ENCODE measurements around the gene LTBP3.
A peak's percentile ranks its signal among the peaks of the same experiment; 100 is the strongest.

LTBP3 gene

DNA sequence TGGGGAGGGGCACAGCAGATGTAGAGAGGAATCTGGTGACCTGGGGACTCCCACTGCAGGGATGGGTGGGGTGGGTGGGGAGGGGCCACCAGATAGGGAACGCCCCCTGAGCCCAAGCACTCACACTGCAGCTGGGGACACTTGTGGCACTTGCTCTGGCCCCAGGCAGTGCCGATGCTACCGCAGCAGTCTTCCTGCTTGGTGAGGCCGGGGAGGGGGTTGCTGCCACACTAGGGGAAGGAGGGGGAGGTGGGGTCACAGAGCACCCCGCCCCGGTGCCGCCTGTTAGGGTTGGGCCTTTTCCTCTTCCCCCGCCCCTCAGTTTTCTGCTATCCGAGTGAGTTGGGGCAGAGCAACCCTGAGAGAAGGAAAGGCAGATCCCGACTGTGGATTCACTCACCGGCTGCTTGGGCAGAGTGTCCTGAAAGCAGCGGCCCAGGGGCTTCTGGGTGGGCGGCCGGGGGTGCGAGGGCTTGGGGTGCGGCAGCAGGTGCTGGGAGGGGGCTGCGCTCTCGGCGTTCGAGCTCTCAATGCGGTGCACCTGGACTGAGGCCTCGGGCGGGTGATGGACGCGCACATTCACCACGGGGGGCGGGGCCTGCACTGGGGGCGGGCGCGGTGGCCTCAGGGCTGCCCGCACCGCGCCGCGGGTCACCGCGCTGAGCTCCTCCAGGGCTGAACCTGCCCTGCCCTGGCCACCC is 4.7 kb downstream of the LTBP3 start:
- peak; percentile 78 to 90 for DNase-seq

DNA sequence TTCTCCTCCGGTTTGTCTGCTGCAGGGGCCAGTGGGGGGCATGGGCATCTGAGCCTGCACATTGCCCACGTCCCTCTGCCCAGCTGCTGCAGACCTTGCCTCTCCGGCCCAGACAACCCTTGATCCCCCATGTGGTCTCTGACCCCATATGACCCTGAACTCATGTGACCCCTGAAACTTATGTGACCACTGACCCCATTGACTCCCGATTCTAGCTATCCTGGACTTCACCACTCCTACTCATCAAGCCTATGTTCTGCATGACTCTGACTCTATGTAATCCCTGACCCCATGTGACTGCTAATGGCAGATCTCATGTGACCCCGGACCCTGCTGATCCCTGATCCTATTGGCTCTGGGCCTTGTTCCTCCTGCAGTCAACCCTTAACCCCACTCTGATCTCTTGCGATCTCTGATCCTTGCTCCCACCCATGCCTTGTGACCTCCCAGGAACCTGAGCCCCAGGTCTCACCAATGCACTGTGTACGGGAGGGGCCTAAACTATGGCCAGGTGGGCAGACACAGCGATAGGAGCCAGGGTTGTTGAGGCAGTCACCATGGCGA is 5.7 kb downstream of the LTBP3 start:
- no peak for DNase-seq

DNA sequence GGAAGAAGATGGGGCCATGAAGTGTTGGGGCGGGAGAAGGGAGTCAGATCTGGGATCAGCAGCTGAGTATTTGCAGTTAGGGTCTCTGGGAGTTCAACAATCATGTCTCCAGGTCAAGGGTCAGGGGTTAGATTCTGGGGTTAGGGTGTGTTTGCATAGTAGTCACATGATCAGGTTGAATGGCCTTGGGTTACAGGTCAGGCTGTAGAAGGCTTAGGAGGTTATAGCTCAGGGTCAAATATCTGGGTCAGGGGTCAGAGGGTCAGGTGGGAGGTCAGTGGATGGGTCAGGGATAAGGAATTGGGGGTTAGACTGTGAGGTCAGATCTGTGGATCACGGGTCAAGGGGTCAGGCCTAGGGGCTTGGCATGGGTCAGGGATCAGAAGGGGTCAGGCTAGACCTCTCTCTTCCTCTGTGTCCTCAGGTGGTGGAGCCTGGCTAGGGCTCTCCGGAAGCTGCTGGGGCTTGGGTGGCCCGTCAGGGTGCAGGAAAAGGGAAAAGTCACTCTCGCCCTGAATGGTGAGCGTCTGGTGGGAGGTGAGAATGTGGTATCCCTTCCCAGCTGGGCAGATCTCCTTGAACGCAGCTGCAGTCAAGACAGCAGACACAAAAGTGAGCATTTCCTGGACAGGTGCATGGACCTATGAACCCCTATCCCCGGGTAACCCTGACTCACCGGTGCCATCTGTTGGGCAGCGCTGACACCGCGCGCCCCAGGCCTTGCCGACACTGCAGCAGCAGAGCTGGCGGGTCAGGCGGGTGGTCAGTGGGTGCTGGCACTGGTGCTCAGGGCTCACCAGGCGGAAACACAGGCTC is 6.4 kb downstream of the LTBP3 start:
- peak; percentile 31 to 35 for DNase-seq

DNA sequence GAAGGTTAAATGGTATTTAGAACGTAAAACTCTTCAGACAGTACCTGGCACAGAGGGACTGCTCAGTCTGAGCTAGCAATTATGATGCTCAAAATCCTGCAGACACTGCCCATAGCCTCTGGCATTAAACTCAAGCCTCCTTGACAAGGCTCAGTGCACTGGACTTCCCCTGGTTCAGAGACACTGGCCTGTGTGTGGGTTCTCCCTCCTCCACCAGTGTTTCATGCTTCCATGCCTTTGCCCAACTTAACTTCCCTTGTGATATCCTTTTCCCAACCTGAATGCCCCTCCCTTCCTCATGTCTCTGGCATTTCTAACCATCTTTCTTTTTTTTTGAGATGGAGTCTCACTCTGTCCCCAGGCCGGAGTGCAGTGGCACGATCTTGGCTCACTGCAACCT is 9.1 kb downstream of the LTBP3 start:
- DNase-seq = no peak

DNA sequence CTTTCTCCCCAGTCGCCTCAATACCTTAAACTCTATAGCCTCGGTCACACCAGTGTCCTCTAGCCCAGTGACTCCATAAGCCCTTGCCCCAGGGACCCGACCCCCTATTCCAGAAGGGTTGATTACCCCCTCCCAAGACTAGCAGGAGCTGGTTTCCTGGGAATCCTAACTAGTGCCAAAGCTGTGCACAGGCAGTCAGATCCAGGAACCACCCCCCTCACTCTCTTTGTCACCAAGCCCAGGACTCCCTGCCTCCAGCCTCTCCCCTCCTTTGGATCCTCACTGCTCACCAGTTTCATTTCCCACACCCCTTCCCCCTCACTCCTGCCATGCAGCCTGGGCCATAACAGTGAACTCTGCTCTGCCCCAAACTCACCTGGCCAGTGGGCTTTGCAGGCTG is 9.8 kb downstream of the LTBP3 start:
- DNase-seq = no peak

DNA sequence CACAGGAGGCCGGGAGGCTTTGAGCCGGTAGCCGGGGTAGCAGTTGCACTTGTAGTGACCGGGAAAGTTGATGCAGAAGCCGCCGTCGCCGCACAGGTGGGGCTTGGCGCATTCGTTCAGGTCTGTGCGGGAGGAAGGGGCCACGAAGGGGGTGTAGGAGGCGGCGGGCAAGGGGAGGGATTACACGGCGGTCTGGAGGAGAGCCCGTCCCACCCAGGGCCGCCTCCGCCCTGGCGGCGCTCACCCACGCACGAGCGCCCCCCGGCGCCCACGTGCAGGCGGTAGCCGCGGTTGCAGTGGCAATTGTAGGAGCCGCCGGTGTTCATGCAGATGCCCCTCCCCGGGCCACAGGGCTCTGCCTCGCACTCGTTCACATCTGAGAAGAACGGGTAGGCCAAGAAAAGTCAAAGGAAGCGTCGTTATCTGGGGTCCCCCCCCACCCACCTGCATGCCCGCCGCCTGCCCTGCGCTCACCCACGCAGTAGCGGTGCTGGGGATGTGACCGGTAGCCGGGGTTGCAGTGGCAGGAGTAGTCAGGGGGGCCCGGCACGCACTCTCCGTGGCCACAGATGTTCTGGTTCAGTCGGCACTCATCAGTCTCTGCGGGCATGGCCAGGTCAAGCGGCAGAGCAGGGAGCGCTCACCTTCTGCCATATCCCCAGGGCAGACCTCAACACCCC is 10.6 kb downstream of the LTBP3 start:
- no peak for DNase-seq

DNA sequence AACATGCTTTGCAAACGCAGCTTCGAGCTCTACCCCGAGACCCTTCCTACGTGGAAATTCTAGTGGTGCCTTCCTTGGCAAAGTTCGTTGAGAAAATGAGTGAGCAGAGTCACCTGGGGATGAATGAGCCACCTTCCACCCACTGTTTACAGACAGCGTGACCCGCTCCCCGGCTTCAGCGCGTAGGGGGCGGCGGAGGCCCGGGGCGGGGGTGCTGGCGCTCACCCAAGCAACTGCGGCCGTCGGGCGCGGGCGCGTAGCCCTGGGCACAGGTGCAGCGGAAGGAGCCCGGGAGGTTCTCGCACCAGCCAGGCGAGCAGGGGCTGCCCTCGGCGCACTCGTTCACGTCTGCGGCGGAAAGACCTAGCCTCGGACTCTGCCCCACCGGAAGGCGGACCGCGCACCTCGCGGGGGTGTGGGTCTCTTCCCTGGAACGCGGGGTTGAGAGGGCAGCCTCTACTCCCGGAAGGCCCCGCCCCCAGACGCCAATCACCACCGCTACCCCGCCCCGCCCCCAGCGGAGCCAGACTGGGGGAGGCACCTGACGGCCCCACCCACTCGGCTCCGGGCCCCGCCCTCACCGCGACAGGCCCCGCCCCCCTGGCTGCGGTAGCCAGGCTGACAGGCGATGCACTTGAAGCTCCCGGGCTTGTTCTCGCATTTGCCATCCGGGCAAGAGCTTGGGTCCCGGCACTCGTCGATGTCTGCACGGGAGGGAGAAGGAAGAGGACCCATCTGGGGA is 11.8 kb downstream of the LTBP3 start:
- peak; percentile 67 to 69 for DNase-seq

DNA sequence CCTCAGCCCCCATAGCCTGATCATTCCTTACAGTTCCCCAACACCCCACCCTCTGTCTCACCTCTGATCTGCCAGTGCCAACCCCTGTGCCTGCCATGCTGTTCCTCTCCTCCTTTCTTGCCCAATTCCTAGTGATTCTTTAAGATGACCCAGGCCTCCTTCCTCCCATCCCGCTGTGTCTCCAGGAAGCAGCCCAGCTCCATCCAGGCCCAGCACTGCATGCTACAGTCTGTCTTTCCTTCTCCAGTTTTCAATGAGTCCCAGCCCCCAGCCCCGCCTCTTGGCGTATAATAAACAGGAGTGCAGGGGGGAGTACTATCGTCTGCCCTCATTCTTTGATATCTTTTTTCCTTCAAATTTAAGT is 12.3 kb downstream of the LTBP3 start:
- DNase-seq = no peak

DNA sequence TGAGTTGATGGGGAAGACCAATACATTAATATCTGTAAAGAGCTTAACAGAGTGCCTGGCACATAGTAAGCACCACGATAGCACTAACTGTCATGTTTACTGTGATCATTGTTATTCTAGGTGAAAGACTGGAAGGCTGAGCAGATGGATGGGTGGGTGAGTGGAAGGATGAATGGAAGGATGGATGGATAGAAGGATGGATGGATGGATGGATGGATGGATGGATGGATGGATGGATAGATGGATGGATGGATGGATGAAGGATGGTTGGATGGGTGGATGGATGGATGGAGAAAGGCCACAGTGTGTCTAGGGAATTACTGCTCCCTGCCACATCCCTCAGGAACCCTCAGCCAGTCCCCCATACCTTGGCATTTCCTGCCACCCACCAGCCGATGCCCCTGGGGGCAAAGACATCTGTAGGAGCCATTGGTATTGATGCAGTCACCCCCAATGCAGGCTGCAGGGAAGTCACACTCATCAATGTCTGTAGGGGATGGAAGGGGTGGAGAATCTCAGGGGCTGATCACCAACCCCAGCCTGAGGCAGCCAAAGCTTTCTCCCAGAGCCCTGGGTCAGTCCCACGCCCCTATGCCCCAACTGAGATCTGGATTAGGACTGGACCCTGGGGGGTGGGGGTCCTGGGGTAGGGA is 15.3 kb downstream of the LTBP3 start:
- no peak for DNase-seq

DNA sequence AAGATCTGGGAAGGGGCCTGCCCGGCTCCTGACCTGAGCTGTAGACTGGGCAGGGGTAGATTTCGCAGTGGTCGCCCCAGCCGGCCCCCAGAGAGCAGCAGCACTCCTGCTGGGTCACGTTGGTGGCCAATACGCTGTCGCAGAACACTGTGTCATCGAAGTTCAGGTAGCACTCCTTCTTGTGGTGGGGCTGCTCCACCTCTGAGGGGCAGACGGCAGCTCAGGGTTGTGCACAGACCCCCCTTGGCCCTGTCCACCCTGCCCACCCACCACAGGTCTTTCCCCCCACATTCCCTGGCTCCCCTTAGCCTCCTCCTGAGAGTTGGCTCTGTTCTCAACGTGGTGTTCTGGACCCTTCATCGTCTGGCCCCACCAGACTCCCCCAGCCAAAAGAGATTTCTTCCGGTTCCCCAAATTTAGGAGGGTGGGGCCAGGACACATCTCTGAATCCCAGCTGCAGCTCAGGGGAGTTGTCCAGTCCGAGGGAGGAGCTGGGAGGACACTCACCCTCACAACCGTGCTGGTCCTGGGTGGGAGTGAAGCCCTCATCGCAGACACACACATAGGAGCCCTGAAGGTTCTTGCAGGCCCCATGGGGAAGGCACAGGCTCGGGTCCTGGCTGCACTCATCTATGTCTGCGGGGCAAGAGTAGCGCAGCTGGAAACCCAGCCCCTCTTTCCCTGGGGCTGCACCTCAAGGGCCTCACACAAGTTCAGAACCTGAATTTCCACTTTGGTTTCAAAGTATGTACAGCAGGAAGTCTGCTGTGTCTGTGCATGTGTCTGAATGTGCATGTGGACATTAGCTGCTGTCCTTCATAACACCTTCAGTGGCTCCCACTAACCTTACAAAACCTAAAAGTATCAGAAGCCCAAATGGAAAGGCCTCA is 16.8 kb downstream of the LTBP3 start:
- no peak for DNase-seq

DNA sequence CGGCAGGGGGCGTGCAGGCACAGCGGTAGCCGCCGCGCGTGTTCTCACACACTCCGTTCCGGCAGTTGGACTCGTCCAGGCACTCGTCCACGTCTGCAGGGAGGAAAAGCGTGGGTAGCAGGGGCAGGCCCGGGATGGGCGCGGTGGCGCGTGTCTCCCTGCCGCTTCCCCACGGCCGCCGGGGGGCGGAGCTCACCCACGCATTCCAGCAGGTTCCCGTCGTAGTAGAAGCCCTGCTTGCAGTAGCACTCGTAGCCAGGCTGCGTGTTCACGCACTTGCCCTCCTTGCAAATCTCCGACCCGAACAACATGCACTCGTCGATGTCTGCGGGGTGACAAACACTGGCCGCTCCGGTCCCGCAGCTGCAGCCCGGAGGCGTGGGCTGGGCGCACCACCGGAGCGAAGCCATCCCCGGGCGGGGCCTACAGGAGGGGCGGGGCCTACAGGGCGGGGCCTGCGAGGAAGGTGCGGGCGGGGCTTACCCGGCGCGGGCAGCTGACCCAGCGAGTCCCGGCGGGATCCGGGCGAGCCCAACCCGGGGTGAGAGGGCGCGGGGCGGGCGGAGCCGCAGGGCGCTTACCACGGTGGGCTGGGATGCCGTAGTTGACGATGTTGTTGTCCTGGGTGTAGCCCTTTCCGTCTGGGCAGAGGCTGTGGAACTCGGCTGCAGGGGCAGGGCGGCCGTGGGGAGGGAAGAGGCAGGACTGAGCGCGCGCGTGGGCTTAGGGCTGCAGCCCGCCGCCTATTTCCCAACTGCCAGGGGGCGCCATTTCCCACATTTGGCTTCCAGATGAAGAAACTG is 17.7 kb downstream of the LTBP3 start:
- DNase-seq = peak; percentile 80 to 86

DNA sequence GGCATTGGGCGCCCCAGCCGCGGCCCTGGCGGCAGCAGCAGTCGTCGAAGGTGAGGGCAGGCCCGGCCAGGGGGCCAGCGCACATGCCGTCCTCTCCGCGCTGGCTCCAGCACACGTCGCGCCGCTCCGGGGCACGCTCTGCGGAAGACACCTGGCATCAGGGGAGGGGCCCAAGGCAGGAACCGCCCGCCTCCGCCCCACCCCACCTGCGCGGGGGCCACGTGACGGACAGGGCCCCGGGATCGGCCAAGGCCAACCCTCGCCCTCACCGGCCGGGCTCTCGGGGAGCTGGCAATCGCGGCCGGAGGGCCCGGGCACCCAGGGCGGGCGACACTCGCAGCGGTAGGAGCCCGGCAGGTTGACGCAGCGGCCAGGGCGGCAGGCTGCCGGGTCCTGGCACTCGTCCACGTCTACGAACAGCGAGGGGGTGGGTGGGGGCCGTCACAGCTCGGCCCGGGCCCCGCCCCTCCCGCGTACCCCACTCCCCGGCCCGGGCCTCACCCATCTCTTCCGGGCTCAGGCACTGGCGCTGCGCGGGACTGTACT is 18.3 kb downstream of the LTBP3 start:
- no peak for DNase-seq

DNA sequence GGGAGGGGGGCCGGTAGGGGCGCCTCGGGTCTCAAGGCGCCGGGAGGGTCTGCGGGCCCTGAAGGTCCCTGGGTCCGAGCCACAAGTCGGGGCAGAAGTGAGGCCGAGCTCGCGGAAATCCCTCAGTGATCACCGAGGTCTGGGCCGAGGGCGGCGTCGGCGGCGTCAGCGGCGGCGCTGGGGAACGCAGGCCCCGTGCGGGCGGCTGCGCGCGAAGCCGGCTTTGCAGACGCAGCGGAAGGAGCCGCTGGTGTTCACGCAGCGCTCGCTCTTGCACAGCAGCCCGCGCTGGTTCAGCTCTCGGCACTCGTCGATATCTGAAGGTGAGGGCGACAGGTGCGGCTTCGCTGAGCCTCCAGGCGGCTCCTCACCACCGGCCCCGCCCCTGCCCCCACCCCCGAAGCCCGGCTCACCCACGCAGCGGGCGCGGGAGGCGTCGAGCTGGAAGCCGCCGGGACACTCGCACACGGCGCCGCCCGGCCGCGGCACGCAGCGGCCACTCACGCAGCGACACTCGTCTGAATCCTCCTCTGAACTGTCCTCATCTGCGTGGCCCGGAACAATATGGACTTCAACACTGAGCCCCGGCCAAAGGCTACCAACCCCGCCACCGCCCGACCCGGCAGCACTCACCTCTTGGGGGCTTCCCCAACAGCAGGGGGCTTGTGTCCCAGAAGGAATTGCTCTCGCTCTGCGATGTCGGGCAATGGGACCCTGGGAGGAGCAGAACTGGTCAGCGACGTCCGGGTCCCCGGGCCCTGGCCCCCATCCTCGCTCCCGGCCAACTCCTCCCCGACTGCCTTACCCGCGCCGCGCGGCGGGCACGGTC is 19.0 kb downstream of the LTBP3 start:
- DNase-seq = no peak

DNA sequence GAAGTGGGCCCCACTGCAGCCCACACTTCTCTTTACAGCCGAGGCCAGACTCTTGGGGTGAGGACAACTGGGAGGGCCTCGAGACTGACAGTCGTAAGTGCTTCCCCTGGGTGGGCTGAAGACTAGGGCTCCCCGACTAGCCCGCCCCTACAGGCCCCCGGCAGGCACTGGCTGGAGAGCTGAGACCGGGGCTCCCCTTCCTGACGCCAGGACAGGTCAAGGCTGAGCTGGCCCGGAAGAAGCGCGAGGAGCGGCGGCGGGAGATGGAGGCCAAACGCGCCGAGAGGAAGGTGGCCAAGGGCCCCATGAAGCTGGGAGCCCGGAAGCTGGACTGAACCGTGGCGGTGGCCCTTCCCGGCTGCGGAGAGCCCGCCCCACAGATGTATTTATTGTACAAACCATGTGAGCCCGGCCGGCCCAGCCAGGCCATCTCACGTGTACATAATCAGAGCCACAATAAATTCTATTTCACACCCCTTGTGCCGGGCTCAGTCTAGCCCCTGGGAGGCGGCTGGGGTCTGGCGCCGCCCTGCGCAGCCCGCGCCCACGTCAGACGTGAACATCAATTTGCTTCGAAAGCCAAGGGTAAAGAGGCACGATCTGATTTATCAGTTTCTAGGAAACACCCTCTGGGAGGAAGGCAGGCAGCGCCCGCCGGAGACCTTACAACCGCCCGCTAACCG is 19.8 kb downstream of the LTBP3 start:
- no peak for DNase-seq

DNA sequence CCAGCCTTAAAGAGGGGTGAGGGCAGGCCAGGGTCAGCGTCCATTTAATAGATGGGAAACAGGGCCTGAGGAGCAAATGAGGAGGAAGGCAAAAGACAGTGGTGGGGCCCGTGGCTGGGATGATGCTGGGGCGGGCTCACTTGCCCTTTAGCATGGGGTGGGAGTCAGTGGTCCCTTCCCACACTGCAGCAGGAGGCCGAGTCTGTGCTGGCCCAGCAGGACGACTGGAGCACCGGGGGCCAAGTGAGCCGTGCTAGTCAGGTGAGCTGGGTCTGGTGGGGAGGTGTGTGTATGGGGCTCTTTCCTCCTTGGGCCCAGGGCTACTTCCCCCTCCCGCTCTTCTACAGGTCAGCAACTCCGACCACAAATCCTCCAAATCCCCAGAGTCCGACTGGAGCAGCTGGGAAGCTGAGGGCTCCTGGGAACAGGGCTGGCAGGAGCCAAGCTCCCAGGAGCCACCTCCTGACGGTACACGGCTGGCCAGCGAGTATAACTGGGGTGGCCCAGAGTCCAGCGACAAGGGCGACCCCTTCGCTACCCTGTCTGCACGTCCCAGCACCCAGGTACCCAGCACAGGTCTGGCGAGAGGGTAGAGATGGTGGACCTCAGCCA is 20.4 kb downstream of the LTBP3 start:
- DNase-seq = no peak

DNA sequence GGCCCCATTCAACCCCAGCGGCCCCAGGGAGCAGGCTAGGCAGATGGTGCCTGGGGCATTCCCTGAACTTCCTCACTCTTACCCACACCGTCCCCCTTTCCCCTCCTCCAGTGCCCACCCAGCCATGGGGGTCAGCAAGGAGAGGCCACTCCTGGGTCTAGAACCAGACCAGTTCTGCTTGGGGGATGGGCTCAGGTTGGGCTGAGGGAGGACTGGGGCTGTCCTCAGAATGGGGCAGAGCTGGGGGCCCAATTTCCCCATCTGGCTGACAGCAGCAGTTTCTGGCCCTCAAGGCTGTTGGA is 20.9 kb downstream of the LTBP3 start:
- no peak for DNase-seq

DNA sequence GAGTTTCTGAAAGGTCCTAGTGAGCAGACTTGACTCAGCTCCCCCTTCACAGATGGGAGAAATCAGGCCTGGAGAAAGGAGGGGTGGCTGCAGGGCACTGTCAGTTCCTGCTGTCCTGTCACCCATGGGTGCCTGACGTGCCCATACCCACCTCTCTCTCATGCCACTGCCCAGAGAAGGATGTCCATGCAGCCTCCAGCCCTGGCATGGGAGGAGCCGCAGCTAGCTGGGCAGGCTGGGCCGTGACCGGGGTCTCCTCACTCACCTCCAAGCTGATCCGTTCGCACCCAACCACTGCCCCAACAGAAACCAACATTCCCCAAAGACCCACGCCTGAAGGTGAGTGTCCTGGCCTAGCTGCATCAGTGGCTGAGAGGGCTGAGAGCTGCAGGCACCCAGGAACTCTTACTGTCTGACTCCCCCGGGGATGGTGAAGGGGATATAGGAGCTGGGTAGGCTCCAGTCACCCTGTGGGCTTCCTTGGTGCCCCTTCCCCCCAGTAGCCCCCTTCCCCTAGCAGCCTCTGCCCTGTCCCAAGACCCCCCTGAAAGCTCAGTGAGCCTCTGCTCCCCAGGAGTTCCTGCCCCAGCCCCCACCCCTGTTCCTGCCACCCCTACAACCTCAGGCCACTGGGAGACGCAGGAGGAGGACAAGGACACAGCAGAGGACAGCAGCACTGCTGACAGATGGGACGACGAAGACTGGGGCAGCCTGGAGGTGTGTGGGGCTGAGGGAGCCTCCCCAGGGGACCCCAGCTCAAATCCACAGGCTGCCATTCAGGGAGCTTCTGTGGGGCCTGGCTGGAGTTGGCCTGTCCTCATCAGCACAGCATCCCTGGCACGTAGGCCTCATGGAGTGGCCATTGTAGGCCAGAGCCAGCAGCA is 21.5 kb downstream of the LTBP3 start:
- no peak for DNase-seq

Data from AML-193 (cell line).